NCI-H1436 treated with DMSO at 0.1 percent for 48 hours (cell line): Measurements from ENCODE around the gene DRC3.
"Not testable (repeated sequence)": the region's sequence is repeated elsewhere in the genome, so short reads cannot be mapped to it uniquely, and the experiment has no call there.

Experiments used
- DNase-seq: peaks from one replicate; lab custom pipeline; 2025; lab: John Stamatoyannopoulos, UW

The DRC3 gene

DNA sequence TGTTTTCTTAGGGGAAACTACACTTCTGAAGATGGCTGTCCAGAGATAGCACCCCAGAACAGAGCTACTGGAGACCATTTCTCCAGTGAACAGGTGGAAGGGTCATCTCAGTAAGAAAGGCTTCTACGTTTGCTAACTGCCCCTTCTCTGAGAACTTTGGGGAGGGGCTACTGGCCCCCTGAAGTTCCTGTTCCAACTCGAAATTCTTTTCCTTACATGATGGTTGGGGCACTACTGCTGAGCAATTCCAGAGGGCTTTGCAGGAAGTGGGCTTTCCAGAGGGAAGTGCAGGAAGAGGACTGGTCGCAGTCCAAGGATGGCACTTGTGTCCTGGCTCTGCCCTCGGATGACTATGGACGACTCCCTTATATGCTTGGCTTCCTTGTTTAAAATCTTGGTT is 31.6 kb upstream of the DRC3 start:
- no peak for DNase-seq

DNA sequence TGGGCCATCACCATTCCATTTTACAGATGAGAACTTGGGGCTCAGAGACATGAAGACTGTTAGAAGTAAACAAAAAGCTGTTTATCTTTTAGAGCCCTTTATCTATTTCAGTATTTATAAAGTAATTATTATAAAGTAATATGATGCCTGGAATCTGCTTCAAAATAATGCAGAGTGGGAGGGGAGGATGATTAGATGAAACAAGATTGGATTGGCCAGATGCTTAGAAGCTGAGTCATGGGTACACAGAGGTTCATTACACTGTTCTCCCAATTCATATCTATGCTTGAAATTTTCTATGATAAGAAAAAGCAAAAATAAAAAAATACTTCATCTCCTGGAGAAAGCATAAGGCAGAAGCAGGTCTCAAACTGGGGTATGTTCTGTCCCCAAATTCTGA is 29.8 kb upstream of the DRC3 start:
- no peak for DNase-seq

DNA sequence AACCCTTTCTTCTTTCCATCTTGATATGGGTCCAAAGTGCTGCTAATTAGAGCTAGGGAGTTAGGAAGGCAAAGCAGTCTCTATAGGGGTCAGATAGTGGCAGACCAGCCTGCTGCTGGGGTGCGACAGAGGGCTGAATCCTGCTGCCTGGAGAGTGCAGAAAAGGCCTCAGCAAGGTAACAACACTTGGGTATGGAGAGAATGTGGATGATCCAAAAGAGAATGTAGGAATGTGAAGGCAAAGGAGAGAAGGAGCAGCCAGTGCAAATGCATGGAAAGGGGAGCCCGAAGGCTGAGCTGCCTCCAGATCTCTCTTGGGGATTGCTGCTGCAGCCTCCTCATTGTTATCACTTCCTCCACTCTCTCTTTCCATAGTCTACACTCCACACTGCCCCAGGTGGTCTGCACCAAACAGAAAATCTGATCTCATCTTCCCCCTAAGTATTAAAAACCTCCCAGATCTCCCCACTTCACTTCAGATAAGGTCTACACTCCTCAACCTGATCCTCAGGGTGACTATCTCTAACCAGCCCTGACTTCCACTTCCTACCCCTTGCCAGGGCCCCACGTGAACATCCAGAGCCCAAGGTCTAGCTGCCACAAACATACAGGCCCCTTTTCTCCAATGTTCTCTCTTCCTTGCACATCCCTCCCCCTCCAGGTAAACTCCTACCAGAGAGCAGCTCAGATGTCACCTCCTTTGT is 29.2 kb upstream of the DRC3 start:
- no peak for DNase-seq

DNA sequence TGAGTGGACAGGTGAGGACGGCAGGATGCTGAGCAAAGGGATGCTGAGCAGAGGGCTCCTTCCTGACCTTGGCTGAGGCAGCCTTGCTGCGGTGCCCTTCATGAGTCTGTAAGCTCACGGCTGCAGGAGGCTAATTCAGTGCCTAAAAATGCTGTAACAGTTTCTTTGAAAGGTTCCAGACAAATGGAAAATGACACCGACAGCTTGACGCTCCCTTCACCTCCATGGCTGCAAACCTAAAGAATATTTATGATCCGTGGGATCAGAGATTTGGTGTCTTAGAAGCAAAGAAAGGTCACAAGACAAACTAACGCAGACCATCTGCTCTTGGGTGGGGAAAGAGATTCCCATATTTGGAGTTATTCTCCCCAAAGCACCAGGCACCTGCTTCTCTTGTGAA is 28.4 kb upstream of the DRC3 start:
- DNase-seq: no peak

DNA sequence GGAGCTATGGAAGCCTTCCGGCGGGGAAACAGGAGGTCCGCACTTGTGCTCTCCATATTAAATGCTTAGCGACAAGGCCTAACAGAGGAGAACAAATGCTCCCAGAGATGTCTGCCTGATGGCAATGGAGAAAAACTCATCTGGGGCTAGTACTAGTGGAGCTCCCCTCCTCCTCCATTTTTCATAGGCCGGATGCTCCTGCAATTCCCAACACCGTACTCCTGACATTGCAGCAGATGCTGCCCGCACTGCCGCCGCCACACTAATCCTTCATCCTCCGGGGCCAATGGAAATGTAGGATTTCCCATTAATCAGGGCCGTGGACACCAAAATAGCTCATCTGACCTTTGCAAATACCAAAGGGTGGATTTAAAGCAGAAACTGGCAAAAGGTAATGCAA is 27.9 kb upstream of the DRC3 start:
- no peak for DNase-seq

DNA sequence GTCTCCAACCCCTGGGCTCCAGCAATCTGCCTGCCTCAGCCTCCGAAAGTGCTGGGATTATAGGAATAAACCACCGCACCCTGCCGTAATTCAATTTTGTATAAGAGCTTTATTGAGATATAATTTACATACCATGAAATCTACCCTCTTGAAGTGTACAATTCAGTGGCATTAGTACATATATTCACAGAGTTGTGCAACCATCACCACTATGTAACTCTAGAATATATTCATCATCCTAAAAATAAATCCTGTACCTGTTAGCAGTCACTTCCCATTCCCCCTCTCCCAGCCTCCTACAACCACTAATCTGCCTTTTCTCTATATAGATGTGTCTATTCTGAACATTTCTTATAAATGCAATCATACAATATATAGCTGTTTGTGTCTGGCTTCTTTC is 26.6 kb upstream of the DRC3 start:
- no peak for DNase-seq

DNA sequence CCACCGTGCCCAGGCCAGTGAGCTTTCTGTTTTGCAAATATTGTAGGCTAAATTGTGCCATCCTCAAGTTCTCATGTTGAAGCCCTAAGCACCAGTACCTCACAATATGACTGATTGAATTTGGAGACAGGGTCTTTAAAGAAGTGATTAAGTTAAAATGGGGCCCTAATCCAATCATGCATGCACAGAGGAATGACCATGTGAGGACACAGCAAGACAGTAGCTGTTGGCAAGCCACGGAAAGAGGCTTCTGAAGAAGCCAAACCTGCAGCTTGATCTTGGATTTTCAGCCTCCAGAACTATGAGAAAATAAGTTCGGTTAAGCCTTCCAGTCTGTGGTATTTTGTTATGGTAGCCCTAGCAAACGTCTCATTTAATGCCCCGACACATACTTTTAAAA is 25.4 kb upstream of the DRC3 start:
- DNase-seq: no peak

DNA sequence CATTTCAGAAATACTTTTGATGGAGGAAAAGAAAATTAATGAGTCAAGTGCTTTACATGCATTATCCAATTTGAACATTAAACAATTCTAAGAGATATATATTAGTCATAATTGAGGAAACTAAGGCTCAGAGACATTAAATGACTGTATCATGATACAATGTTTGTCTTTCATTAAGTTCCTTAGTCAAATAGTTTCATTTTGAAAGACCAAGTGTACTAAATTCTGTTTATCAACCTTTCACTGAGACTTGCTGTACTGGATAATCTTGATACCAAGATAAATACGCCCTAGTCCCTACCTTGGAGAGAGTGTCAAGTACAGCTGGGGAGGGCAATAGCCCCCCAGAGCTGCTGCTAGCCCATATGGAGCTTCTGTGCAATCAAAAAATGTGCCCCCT is 24.7 kb upstream of the DRC3 start:
- no peak for DNase-seq

DNA sequence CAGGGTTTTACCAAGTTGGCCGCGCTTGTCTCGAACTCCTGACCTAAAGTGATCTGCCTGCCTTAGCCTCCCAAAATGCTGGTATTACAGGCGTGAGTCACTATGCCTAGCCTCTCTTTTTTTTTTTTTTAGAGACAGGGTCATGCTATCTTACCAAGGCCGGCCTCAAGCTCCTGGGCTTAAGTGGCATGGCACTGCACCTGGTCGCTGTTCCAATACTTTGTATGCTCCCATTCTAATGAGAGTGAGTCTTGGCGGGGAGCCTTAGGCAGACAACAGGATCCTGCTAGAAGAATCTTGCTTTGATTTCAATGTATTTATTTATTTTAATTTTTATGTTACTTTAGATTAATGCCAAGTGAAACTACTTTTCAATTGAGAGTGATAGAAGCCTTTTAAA is 22.3 kb upstream of the DRC3 start:
- DNase-seq: no peak

DNA sequence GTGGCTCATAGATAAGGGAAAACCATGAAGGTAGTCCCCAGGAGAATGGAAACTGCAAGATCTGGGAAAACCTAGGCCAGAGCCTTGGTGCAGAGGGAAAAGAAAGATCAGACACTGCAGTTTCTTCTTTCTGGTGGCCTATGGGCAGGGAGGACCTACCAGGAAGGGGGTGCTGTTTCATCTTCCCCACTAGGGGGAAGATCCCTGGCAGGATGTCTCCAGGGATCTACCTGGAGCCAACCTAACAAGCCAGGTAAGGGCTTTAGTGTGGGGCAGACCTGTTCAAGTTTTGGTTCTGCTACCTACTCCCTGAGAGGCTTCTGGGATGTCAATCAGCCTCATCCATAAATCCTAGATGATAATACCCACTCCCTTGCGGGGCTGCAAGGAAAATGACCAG is 21.9 kb upstream of the DRC3 start:
- DNase-seq: no peak

DNA sequence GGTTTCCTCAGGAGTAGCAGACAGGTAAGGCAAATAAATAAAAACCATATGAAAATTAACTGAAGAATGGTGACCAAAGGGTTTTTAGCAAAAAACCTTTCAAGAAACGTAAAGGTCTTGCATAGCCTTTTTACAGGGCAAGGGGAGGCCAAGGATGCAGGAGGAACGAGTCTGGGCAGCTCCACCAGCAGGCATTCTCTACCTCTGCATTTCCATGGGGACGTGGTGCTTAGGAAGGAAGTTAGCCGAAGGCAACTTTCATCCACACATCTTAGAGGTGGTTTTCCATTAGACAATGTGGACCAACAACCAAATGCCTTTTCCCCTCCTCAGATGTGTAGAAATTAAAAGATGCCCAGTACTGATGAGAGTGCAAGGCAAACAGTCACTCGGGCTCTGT is 21.1 kb upstream of the DRC3 start:
- no peak for DNase-seq

DNA sequence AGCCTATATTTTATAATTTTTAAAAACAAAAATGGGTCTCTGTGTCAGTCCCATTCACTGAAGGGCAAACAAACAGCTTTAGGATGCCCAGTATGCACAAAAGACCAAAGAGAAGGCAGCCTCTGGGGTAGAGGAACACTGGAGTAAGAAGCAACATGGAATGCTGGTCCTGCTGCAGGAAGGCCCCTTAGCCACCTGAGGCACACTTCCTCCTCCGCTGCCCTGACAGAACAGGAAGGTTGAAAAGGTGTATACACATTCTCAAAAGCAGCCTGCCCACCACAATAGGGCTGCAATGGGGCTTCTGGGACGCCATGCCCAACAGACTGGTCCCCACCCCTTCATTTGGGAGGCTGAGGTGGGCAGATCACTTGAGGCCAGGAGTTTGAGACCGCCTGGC is 20.0 kb upstream of the DRC3 start:
- DNase-seq: no peak

DNA sequence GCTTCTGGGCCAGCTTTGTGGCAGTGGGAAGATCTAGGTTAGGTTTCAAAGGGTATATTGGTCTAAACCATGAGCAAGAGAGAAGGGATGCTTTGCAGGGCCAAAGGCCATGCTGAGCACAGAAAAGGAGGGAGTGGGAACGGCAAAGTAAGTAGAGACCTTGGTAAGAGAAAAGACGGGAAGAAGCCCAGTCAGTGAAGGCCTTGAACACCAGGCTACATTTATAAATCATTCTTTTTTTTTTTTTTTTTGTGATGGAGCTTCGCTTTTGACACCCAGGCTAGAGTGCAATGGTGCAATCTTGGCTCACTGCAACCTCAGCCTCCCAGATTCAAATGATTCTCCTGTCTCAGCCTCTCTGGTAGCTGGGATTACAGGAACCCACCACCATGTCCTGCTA is 18.6 kb upstream of the DRC3 start:
- no peak for DNase-seq

DNA sequence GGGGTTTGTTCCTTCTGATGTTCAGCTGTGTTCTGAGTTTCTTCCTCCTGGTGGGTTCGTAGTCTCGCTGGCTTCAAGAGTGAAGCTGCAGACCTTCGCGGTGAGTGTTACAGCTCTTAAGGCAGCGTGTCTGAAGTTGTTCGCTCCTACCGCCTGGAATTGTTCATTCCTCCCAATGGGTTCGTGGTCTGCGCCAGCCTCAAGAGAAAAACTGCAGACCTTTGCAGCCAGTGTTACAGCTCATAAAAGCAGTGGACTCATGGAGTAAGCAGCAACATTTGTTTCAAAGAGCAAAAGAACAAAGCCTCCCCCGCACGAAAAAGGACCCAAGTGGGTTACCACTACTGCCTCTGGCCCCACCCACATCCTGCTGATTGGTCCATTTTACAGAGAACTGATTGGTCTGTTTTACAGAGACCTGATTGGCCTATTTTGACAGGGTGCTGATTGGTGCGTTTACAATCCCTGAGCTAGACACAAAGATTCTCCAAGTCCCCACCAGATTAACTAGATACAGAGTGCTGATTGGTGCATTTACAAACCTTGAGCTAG is 16.8 kb upstream of the DRC3 start:
- not testable (repeated sequence) for DNase-seq

DNA sequence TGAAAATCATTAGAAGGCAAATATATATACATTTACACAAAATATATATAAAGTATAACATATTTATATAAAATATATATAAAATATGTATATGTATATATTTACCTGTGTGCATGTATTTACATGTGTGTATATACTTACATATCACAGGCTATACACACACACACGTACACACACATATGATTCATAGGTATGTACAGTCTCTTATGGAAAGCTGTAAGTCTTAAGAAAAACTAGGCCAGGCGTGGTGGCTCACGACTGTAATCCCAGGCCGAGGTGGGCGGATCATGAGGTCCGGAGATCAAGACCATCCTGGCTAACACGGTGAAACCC is 15.1 kb upstream of the DRC3 start:
- DNase-seq: no peak

DNA sequence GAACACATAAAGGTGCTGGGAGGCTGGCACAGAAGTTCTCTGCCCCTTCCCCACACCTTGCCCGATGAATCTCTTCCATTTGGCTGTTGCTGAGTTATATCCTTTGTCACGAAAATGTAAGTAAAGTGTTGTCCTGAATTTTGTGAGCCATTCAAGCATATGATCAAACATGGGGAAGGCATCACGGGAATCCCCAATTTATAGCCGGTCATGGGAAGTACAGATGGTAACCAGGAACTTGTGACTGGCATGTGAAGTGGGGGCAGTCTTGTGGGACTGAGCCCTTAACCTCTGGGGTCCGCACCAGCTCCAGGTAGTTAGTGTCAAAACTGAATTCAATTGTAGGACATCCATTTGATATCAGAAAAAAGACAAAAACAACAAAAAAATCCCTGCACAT is 13.7 kb upstream of the DRC3 start:
- no peak for DNase-seq

DNA sequence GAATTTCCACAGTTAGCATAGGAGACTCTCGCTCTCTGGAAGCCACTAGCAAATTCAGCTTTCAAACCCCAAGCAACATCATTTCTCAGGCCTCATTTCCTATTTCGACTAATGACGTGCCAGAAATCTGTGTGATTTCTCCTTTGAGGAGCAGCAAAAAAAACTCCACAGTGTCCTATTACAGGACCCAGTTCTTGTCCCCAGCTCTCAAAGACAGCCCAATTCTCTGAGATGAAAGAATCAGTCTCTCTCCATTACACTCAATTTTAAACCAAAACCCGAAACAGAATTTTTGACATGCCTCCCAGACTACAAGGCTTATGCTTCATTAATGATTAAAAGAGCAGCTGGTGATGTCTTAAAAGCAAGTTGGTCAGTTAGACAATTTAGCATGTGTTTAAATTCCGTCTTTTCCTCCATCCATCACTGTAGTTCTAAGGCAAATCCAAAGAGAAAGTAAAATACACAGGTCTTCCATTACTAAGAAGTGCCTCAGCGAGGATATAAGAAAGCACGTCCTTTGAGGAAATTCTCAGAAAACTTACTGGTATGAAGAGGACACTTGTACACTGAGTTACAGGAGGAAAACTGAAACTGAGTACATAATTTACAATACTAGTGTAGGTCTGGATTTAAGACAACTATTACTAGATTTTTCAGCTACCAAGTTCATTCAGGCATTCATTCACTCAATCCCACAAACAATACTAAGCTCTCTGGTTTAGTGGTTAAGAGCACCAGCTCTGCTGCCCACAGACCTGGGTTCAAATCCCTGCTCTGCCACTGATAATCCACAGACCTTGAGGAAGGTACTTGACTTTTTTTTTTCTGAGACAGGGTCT is 12.9 kb upstream of the DRC3 start:
- no peak for DNase-seq

DNA sequence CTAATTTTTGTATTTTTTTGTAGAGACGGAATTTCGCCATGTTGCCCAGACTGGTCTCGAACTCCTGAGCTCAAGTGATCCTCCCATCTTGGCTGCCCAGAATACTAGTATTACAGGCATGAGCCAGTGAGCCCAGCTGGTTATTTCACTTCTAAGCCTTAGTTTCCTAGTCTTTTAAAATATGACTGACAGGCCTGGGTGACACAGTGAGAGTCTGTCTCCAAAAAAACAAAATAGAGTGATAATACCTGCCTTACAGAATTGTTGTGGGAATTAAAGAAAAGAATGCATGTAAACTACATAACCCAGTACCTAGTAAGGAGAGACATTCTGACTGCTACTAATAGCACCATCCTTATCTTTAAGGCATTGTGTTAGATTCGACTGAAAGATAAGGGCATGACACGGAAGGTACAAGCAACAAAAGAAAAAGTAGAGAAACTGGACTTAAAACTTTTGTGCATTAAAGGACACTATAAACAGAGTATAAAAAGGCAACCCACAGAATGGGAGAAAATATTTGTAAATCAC is 12.1 kb upstream of the DRC3 start:
- no peak for DNase-seq

DNA sequence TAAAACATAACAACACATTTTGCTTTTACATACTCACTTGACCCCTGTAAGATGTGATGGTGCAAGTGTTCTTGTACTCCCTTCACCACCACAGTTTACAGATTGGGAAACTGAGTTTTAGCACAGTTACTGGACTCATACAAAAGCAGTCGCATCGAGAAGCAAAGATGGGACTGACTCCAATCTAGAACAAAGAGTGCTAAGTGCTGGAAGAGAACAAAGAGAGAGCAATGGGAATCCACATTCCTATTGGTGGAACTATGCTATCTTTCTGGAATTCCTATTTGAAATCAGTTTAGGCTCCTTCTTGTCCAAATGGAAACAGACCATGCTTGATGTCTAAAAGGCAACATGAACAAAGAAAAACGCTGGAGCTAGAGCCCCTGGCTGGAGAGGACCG is 9.6 kb upstream of the DRC3 start:
- DNase-seq: no peak

DNA sequence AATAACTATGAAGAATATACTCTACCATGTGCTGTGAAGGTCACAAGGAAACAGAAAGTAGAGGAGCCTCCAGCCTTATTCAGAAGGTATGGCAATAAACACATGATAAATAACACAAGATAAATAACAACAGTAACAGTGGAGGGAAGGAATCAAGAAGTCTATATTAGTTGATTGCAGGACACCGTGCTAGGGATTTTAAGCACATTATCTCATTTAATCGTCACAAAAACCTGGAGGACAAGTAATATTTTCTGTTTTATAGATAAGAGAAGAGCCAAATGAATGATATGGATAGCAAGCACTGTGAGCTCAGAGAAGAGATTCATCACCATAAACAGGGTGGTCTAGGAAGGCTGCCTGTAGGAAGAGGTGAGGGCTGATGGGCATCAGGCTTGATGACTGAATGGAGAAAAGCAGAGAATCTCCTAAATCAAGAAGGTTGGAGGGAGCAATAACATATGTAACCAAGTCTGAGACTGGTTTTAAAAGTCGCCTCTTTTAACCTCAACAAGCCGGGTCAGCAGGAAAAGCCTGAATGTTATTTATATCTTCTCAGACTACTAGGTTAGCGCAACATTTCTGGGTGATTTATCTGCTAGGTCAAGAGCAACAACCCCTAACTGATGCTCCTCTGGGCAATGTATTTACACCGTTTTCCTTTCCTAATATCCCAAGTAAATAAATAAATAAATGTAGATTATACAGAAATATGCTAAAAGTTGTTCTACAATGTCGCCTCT is 8.8 kb upstream of the DRC3 start:
- DNase-seq: no peak

DNA sequence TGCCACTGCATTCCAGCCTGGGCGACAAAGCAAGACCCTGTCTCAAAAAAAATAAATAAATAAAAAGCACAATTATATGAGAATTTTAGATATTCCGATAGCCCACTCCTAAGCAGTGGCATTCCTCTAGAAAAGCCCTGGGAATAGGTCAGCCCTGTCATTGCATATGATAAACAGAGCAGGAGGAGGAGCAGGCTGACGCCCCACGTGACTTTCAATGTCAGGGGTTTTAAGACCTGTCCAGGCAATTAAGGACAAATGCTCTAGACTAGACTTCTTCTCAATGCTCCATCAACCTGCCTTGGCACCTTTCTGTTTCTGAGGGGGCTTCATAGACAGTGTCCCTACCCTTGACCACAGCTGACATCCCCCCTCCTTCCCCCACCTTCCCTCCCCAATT is 8.0 kb upstream of the DRC3 start:
- DNase-seq: no peak

DNA sequence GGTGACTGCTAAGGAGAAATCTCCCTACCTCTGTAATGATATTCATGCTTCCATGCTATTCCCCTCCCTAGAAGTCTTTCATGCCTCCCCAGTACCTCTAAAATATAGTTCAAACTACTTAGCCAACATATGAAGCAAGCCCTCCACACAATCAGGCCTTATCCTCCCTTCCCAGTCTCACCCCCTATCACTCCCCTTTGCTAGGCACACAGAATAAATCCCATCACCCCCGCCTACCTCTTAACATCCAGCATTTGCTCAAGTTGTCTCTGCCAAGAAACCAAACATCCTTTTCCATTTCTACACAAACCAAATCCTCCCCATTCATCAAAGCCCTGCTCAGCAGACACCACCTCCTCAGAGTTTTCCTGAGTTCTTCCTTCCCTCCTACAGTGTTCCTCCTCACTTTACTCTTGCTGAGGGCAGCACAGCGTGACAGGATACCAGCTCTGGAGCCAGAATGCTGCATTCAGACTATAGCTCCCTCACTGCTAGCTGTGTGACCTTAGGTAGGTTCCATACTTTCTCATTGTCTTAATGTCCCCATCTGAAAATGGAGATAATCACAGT is 7.4 kb upstream of the DRC3 start:
- DNase-seq: no peak
